Right lobe of liver (tissue), 6 donors: ENCODE measurements around the gene METTL21A. TPM values are rescaled to one million over a fixed set of nuclear protein-coding genes. Genes with fewer than 3 reads are reported as not detected.

Experiments
- ATAC-seq, 4 donors: fragments of 200-7000 bp; cut with Tn5 transposase; one replicate each; pipeline ENCODE4 v1.9.1; 2020; ENCODE audit warnings: mild to moderate bottlenecking in 4 of 4, moderate library complexity in 4 of 4
- DNase-seq, 3 donors: peaks; one replicate each; pipeline ENCODE4 v3.0.0-alpha.2; 2020
- H3K27ac ChIP-seq, 3 donors: fragments of 200-600 bp; one replicate each; pipeline ENCODE4 v1.8.0; 2022
- H3K27me3 ChIP-seq, 2 donors: fragments of 200-600 bp; one replicate each; pipeline ENCODE4 v1.8.0; 2022
- H3K36me3 ChIP-seq, 4 donors: fragments of 200-600 bp; sonication (generic) in 1 of 4; one replicate each; pipeline versions ENCODE4 v1.5.1 to v1.8.0; 2017 to 2022; ENCODE audit warnings: control low read depth in 1 of 4
- H3K4me1 ChIP-seq, 4 donors: fragments of 200-600 bp; sonication (generic) in 1 of 4; one replicate each; pipeline versions ENCODE4 v1.5.1 to v1.8.0; 2017 to 2022; ENCODE audit warnings: control low read depth in 1 of 4
- H3K4me3 ChIP-seq, 3 donors: fragments of 200-600 bp; one replicate each; pipeline ENCODE4 v1.8.0; 2022
- H3K9me3 ChIP-seq, 4 donors: fragments of 200-600 bp; sonication (generic) in 1 of 4; one replicate each; pipeline versions ENCODE4 v1.5.1 to v1.8.0; 2017 to 2022; ENCODE audit warnings: control low read depth in 1 of 4
- POLR2A ChIP-seq: fragments of 450-650 bp; IDR thresholded peaks from one replicate; pipeline ENCODE4 v1.6.1; 2017; ENCODE audit warnings: antibody characterized with exemption, mild to moderate bottlenecking
- WGBS: methylation state at CpG from one replicate; pipeline ENCODE4 v1.1.6; 2018; ENCODE audit warnings: low coverage, low lambda C conversion rate; ENCODE audit not compliant: insufficient coverage; ENCODE audit errors: missing lambda C conversion rate; 5-methylcytosine and 5-hydroxymethylcytosine counted together
- intact Hi-C, 2 donors: fragments of 100-400 bp; cut with DNase I; formaldehyde crosslinking; loops; one replicate each; pipeline versions ENCODE4 v1.11.2 to v1.14.1; 2022
- total RNA-seq, 6 experiments: library from RNA; depleted of rRNA in 2 of 6; stranded (reverse); fragments of >200 nt in 2 of 6; fragmentation: NEBNext Ultra II Directional in 3 of 6; extraction: Animal tissue kit (Norgen Biotek cat#: 25700) in 3 of 6; gene quantifications; one replicate each; pipeline versions ENCODE4 v1.1.0 to v1.2.4, GENCODE V29; 2016 to 2023
- TF ChIP-seq, protein P1 (sequence below), 4 donors: fragments of 200-600 bp in 3 of 4; fragments of 450-650 bp in 1 of 4; IDR thresholded peaks; one replicate each; pipeline versions ENCODE4 v1.5.1 to v1.8.0; 2016 to 2022; ENCODE audit warnings: antibody characterized with exemption in 4 of 4, mild to moderate bottlenecking in 2 of 4
- donor health status: DM: no; HTN: yes; CAD: no.
- donor health status: DM: no; HTN: no; CAD: no.
- donor health status: DM: no; HTN: no; CAD: no.
- donor health status: DM: no; HTN: yes; CAD: no.
- donor health status: DM: no; HTN: yes; CAD: no.

Gene METTL21A
- total RNA-seq, 6 experiments from 2014 or later, result 7.2 to 24.1 (median 9.8) TPM

DNA sequence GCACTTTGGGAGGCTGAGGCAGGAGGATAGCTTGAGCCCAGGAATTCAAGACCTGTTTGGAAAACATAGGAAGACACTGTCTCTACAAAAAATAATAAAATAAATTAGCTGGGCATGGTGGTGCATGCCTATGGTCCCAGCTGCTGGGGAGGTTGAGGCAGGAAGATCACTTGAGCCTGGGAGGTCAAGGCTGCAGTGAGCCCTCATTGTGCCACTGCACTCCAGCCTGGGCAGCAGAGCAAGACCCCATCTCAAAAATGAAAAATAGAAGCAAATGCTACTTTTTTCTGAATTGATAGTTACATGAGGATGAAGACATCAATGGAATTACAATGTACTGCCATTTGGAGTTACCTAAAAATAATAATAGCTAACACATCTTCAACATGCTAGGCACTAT lies 31.9 kb downstream of the METTL21A start:
- Histone ChIP-seq H3K36me3 (peaks cover 0 to 6% (median 0%) of the 10 kb centered on the region in 4 donors), H3K9me3 (peaks cover 0 to 6% (median 0%) of the 10 kb centered on the region in 4 donors), H3K4me3 (no peak overlapping the region), H3K4me1 (no peaks in the 10 kb centered on the region), H3K27me3 (no peaks in the 10 kb centered on the region), H3K27ac (no peak overlapping the region)
- TF ChIP-seq, protein P1, sequence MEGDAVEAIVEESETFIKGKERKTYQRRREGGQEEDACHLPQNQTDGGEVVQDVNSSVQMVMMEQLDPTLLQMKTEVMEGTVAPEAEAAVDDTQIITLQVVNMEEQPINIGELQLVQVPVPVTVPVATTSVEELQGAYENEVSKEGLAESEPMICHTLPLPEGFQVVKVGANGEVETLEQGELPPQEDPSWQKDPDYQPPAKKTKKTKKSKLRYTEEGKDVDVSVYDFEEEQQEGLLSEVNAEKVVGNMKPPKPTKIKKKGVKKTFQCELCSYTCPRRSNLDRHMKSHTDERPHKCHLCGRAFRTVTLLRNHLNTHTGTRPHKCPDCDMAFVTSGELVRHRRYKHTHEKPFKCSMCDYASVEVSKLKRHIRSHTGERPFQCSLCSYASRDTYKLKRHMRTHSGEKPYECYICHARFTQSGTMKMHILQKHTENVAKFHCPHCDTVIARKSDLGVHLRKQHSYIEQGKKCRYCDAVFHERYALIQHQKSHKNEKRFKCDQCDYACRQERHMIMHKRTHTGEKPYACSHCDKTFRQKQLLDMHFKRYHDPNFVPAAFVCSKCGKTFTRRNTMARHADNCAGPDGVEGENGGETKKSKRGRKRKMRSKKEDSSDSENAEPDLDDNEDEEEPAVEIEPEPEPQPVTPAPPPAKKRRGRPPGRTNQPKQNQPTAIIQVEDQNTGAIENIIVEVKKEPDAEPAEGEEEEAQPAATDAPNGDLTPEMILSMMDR (IDR thresholded peaks at IDR 0.05), result no peak
- TF ChIP-seq POLR2A, result no peak
- no peak for ATAC-seq
- intact Hi-C loops, result no loop called here
- no peak for DNase-seq

- Histone ChIP-seq H3K4me1 (no peaks in the 10 kb centered on the region), H3K4me3 (no peak overlapping the region), H3K27me3 (no peaks in the 10 kb centered on the region), H3K27ac (no peak overlapping the region), H3K36me3 (peaks cover 0 to 12% (median 2%) of the 10 kb centered on the region in 4 donors), H3K9me3 (peaks cover 0 to 6% (median 0%) of the 10 kb centered on the region in 4 donors)
- TF ChIP-seq POLR2A, result no peak
- TF ChIP-seq, protein P1 (IDR thresholded peaks at IDR 0.05), result no peak
- ATAC-seq, result no peak
- DNase-seq, result no peak
- intact Hi-C loops, result no loop called here
These were observed 36.1 kb downstream of the METTL21A start for GRCh38 chr2:207589143-207589542.

GRCh38 chr2:207587305-207587704 lies 37.9 kb downstream of the METTL21A start:
- no peak for DNase-seq
- intact Hi-C loops, result no loop called here

DNA sequence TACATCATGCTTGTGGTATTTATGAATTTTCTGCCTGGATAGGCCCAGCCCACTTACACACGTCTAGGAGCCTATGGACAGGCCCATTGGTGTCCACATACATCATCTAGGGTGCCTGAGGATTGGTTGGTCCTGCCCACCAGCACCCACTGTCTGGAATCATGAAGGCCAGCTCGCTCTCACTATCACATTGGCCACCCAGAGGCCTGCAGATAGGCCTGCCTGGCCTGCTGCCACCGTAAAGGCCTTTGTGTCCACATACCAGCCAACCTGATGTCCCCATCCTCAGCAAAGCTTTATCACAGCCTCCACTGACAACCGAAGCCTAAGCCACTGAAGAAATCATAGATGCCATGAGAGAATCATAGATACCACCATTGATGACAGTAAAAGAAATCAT lies 40.2 kb downstream of the METTL21A start:
- ATAC-seq, result no peak
- H3K27ac ChIP-seq, result no peak overlapping the region

More at GRCh38 chr2:207587305-207587704, 37.9 kb downstream of the METTL21A start:
- Histone ChIP-seq H3K4me3 (no peak overlapping the region), H3K27me3 (no peaks in the 10 kb centered on the region), H3K9me3 (peaks cover 0 to 6% (median 0%) of the 10 kb centered on the region in 4 donors), H3K27ac (no peak overlapping the region), H3K4me1 (no peaks in the 10 kb centered on the region), H3K36me3 (peaks cover 0 to 12% (median 3%) of the 10 kb centered on the region in 4 donors)
- ATAC-seq, result no peak
- TF ChIP-seq, protein P1 (IDR thresholded peaks at IDR 0.05), result no peak
- TF ChIP-seq POLR2A, result no peak
- no CpG with 5 or more reads among the region's 7 CpGs for WGBS

More for the DNA sequence above, 40.2 kb downstream of the METTL21A start:
- TF ChIP-seq, protein P1 (IDR thresholded peaks at IDR 0.05), result no peak
- H3K9me3 ChIP-seq, result no peaks in the 10 kb centered on the region
- H3K36me3 ChIP-seq, result peaks cover 0 to 18% (median 8%) of the 10 kb centered on the region in 4 donors
- intact Hi-C loops, result no loop called here
- no peak overlapping the region for H3K4me3 ChIP-seq
- H3K27me3 ChIP-seq, result no peaks in the 10 kb centered on the region
- H3K4me1 ChIP-seq, result no peaks in the 10 kb centered on the region
- WGBS, result 100% methylated on average over 1 of the region's 4 CpGs
- no peak for DNase-seq
